OCI-LY1 (cell line): Measurements from ENCODE around the gene CCL3.
"Not testable (repeated sequence)": the region's sequence is repeated elsewhere in the genome, so short reads cannot be mapped to it uniquely, and the experiment has no call there.

ENCODE experiments used
- H2AFZ ChIP-seq: fragments of 200-600 bp; sonication (generic), shearing (Covaris generic); 2 replicates; pipeline ENCODE4 v1.6.0; 2014; ENCODE audit warnings: antibody characterized with exemption, mild to moderate bottlenecking, low read length
- H3F3A ChIP-seq: fragments of 200-600 bp; sonication (generic), shearing (Covaris generic); 2 replicates; pipeline ENCODE4 v1.6.0; 2014; ENCODE audit warnings: mild to moderate bottlenecking, antibody characterized with exemption, low read length, moderate library complexity; ENCODE audit not compliant: insufficient read depth
- H3K27ac ChIP-seq: fragments of 200-600 bp; sonication (generic); 2 replicates; pipeline ENCODE4 v1.5.1; 2014; ENCODE audit warnings: low read length, mixed run types, mild to moderate bottlenecking, low read depth; ENCODE audit not compliant: poor library complexity, severe bottlenecking
- H3K27me3 ChIP-seq: fragments of 200-600 bp; sonication (generic); 2 replicates; pipeline ENCODE4 v1.6.0; 2014; ENCODE audit warnings: antibody characterized with exemption, mild to moderate bottlenecking, low read length, moderate library complexity; ENCODE audit not compliant: insufficient read depth
- H3K36me3 ChIP-seq: fragments of 200-600 bp; sonication (generic); 2 replicates; pipeline ENCODE4 v1.6.1; 2014; ENCODE audit warnings: mild to moderate bottlenecking, antibody characterized with exemption, low read length, moderate library complexity, mixed read lengths; ENCODE audit not compliant: insufficient read depth
- H3K4me1 ChIP-seq: fragments of 200-600 bp; sonication (generic); 2 replicates; pipeline ENCODE4 v1.5.1; 2014; ENCODE audit warnings: mild to moderate bottlenecking, low read length, moderate library complexity; ENCODE audit not compliant: insufficient read depth, severe bottlenecking
- H3K4me2 ChIP-seq: fragments of 200-600 bp; sonication (generic), shearing (Covaris generic); 2 replicates; pipeline ENCODE4 v1.6.1; 2014; ENCODE audit warnings: low read length
- H3K4me3 ChIP-seq: fragments of 200-600 bp; sonication (generic); 2 replicates; pipeline ENCODE4 v1.5.1; 2014; ENCODE audit warnings: low read length, low read depth, mild to moderate bottlenecking, mixed read lengths; ENCODE audit not compliant: poor library complexity, severe bottlenecking
- H3K79me2 ChIP-seq: fragments of 200-600 bp; shearing (Covaris generic); 2 replicates; pipeline ENCODE4 v1.6.1; 2016; ENCODE audit warnings: mixed run types, low read length, mixed read lengths; ENCODE audit not compliant: insufficient read depth
- H3K9ac ChIP-seq: fragments of 200-600 bp; sonication (generic), shearing (Covaris generic); 2 replicates; pipeline ENCODE4 v1.6.1; 2014; ENCODE audit warnings: mild to moderate bottlenecking, low read length, mixed read lengths
- H3K9me2 ChIP-seq: fragments of 200-600 bp; sonication (generic), shearing (Covaris generic); 2 replicates; pipeline ENCODE4 v1.6.1; 2014; ENCODE audit warnings: low read depth, mild to moderate bottlenecking, low read length, mixed read lengths
- H3K9me3 ChIP-seq: fragments of 200-600 bp; shearing (Covaris generic); 2 replicates; pipeline ENCODE4 v1.6.1; 2014; ENCODE audit warnings: low read length, mixed read lengths
- H4K20me1 ChIP-seq: fragments of 200-600 bp; sonication (generic), shearing (Covaris generic); 2 replicates; pipeline ENCODE4 v1.6.0; 2016; ENCODE audit warnings: mild to moderate bottlenecking, low read length; ENCODE audit not compliant: insufficient read depth
- CTCF ChIP-seq: fragments of 200-600 bp; sonication (generic), shearing (Covaris generic); IDR thresholded peaks from 2 replicates; pipeline ENCODE4 v1.5.1; 2017; ENCODE audit warnings: mild to moderate bottlenecking, antibody characterized with exemption, low read length, moderate library complexity, mixed read lengths
- EZH2 ChIP-seq: fragments of 200-600 bp; sonication (generic), shearing (Covaris generic); IDR thresholded peaks from 2 replicates; pipeline ENCODE4 v1.8.0; 2017; ENCODE audit warnings: borderline replicate concordance, mixed run types, mild to moderate bottlenecking, antibody characterized with exemption, low read length, moderate library complexity, mixed read lengths

The CCL3 gene

GRCh38 chr17:36086791-36087190, 3.2 kb downstream of the CCL3 start:
- Histone ChIP-seq H3K27me3 (no peaks in the 10 kb centered on the region), H3K27ac (no peak overlapping the region), H3K36me3 (no peaks in the 10 kb centered on the region), H3K9me3 (no peaks in the 10 kb centered on the region), H3K79me2 (no peaks in the 10 kb centered on the region), H3K4me1 (no peaks in the 10 kb centered on the region), H2AFZ (no peak overlapping the region), H3K4me3 (no peak overlapping the region), H4K20me1 (no peaks in the 10 kb centered on the region), H3K9ac (no peak overlapping the region), H3K9me2 (no peaks in the 10 kb centered on the region), H3F3A (no peaks in the 10 kb centered on the region), H3K4me2 (no peak overlapping the region)
- TF ChIP-seq EZH2 (no peak), CTCF (no peak)

- H2AFZ ChIP-seq, result no peak overlapping the region
- TF ChIP-seq CTCF (no peak), EZH2 (no peak)
- no peak overlapping the region for H3K9ac ChIP-seq
Measured at GRCh38 chr17:36085765-36086164, 4.2 kb downstream of the CCL3 start.

DNA sequence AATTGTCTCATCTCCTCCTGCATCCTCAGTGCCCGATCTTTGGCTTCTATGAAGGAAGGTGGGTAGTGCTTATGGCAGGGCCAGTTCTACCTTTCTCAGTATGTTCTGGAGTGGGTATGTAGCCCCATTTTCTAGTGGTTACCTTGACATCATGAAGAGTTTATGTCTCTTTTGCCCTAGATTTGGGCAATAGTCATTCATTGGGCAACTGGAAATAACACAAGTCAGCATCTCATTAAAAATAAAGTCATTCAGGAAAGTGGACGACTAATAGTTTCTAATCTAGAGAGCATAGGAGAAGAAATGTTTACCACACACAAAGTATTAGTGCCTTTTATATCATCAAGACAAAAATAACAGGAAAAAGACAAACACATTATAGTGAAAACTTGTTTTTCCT, 6.3 kb downstream of the CCL3 start:
- H4K20me1 ChIP-seq, H3K4me3 ChIP-seq, H3K9me2 ChIP-seq, H3K36me3 ChIP-seq, H3K9me3 ChIP-seq, H3K27me3 ChIP-seq, H3K4me2 ChIP-seq, H2AFZ ChIP-seq, H3K4me1 ChIP-seq, H3F3A ChIP-seq, H3K27ac ChIP-seq, H3K79me2 ChIP-seq, H3K9ac ChIP-seq: not testable (repeated sequence)

More at GRCh38 chr17:36085765-36086164, 4.2 kb downstream of the CCL3 start:
- H3K36me3 ChIP-seq, result no peaks in the 10 kb centered on the region
- no peaks in the 10 kb centered on the region for H3K4me1 ChIP-seq
- no peaks in the 10 kb centered on the region for H3K9me2 ChIP-seq
- no peak overlapping the region for H3K4me2 ChIP-seq
- no peaks in the 10 kb centered on the region for H3F3A ChIP-seq
- H3K27ac ChIP-seq, result no peak overlapping the region
- no peaks in the 10 kb centered on the region for H4K20me1 ChIP-seq
- H3K27me3 ChIP-seq, result no peaks in the 10 kb centered on the region
- H3K4me3 ChIP-seq, result no peak overlapping the region
- no peaks in the 10 kb centered on the region for H3K9me3 ChIP-seq
- no peaks in the 10 kb centered on the region for H3K79me2 ChIP-seq

DNA sequence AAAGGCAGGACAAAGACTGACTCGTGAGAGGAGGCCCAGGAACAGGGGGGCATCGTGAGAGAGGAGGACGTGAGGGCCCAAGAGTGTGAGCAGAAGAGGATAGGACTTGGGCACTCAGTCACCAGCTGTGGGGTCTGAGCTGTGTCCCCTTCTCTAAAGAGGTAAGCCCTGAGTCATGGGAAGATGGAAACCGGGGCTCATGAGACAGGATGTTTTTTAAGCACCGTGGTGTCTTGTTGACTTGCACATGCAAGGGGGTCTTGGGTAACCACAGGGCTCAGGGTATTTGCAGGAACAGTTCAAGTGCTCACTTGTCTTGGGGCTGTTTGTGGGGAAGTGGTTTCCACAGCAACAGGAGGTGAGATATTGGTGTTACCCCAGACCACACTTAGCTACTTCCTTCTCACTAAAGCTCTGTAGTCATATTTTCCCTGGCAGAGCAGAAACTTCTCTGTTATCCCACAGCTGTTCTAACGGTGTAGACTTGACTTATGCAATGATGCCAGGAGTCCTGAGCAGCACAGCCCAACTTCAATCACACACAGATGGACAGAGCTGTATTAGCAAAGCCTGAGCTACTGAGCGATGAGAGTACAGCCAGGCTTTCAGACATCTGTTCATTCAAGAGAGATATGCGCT, 7.3 kb downstream of the CCL3 start:
- H3K27me3 ChIP-seq, H3K9me2 ChIP-seq, H3K79me2 ChIP-seq, H3K9ac ChIP-seq, H3K36me3 ChIP-seq, H3K9me3 ChIP-seq, H3K4me2 ChIP-seq, H3K4me1 ChIP-seq, H3K27ac ChIP-seq, H2AFZ ChIP-seq, H3K4me3 ChIP-seq, H3F3A ChIP-seq, H4K20me1 ChIP-seq: not testable (repeated sequence)

GRCh38 chr17:36081681-36082471, 8.1 kb downstream of the CCL3 start:
- not testable (repeated sequence) for H3K79me2 ChIP-seq, H3K27me3 ChIP-seq, H2AFZ ChIP-seq, H3K9me3 ChIP-seq, H4K20me1 ChIP-seq, H3F3A ChIP-seq, H3K4me3 ChIP-seq, H3K9me2 ChIP-seq, H3K27ac ChIP-seq, H3K4me1 ChIP-seq, H3K4me2 ChIP-seq, H3K9ac ChIP-seq, H3K36me3 ChIP-seq
